ENCODE results near the gene COL20A1. TPM values are rescaled to one million over a fixed set of nuclear protein-coding genes. Genes with fewer than 3 reads are reported as not detected.

Gene COL20A1
- total and polyA plus RNA-seq, 2 of the 13 experiments (the other 11 are each of a cell fraction or from before 2014, with no cell fraction given): not detected

DNA sequence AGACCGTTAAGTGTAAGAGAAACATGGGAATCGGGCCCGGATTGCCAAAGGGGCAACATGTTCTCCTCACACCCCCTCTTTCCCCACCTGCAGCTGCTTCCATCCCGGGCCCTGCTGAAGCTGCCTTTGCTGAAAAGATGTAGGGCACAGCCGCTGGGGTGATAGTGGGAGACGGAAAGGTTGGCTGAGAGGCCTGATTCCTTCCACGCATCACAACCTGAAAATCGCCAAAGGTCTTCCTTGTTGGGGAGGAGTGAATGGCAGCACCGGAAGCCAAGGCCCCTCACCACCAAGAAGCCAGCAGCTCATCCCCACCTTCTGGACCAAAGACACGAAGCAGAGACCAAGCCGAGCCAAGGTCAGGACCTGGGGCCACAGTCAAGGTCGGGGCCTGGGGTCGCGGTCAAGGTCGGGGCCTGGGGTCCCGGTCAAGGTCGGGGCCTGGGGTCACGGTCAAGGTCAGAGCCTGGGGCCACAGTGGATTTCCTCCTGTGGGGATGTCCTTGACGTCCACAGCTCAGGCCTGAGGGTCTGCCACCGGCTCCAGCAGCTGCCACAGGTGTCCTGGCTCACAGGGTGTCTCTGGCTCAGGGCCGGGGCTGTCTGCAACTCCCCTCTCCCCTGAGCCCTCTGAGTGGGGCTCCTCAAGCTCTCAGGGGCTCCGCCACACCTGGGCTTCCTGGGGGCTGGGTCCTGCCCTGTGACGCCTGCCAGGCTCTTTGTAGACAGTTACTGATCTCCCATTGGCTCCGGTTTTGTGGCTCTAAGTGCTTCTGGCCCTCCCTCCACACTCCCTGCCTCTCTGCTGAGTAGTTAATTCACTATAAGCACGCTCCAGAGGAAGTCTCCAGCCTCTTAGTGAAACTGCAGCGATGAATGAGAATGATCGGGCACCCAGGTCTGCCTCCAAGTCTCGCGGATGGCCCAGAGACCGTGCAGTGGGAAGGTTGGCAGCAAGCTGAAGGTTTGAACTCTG lies 73.7 kb downstream of the COL20A1 start (continued):
- TF ChIP-seq, protein P1, sequence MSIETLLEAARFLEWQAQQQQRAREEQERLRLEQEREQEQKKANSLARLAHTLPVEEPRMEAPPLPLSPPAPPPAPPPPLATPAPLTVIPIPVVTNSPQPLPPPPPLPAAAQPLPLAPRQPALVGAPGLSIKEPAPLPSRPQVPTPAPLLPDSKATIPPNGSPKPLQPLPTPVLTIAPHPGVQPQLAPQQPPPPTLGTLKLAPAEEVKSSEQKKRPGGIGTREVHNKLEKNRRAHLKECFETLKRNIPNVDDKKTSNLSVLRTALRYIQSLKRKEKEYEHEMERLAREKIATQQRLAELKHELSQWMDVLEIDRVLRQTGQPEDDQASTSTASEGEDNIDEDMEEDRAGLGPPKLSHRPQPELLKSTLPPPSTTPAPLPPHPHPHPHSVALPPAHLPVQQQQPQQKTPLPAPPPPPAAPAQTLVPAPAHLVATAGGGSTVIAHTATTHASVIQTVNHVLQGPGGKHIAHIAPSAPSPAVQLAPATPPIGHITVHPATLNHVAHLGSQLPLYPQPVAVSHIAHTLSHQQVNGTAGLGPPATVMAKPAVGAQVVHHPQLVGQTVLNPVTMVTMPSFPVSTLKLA (IDR thresholded peaks at IDR 0.05): no peak
- TF ChIP-seq, protein P2, sequence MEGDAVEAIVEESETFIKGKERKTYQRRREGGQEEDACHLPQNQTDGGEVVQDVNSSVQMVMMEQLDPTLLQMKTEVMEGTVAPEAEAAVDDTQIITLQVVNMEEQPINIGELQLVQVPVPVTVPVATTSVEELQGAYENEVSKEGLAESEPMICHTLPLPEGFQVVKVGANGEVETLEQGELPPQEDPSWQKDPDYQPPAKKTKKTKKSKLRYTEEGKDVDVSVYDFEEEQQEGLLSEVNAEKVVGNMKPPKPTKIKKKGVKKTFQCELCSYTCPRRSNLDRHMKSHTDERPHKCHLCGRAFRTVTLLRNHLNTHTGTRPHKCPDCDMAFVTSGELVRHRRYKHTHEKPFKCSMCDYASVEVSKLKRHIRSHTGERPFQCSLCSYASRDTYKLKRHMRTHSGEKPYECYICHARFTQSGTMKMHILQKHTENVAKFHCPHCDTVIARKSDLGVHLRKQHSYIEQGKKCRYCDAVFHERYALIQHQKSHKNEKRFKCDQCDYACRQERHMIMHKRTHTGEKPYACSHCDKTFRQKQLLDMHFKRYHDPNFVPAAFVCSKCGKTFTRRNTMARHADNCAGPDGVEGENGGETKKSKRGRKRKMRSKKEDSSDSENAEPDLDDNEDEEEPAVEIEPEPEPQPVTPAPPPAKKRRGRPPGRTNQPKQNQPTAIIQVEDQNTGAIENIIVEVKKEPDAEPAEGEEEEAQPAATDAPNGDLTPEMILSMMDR (CRISPR knock-in tag; IDR thresholded peaks at IDR 0.05): no peak
- TF ChIP-seq RARA (CRISPR knock-in tag; IDR thresholded peaks at IDR 0.05) (peak; percentile 89), ZBTB3 (CRISPR knock-in tag; IDR thresholded peaks at IDR 0.05; ENCODE audit: borderline replicate concordance, low read depth) (no peak), ZNF703 (CRISPR knock-in tag; IDR thresholded peaks at IDR 0.05; ENCODE audit: borderline replicate concordance) (0 out of 2 replicates have a peak, but pooled peaks have one; percentile 48), ZNF230 (CRISPR knock-in tag; IDR thresholded peaks at IDR 0.05) (no peak), HDAC1 (CRISPR knock-in tag; IDR thresholded peaks at IDR 0.05) (peak; percentile 48; the same call in 1 of the 2 replicates), CBFB (CRISPR knock-in tag; IDR thresholded peaks at IDR 0.05) (no peak), MAFF (IDR thresholded peaks at IDR 0.05; ENCODE audit: low read depth, low read length) (no peak), TMF1 (CRISPR knock-in tag; IDR thresholded peaks at IDR 0.05; ENCODE audit: low read depth) (0 out of 2 replicates have a peak, but pooled peaks have one; percentile 24), HNF4A (CRISPR knock-in tag; IDR thresholded peaks at IDR 0.05) (0 out of 2 replicates have a peak, but pooled peaks have one; percentile 29), ZNF672 (CRISPR knock-in tag; IDR thresholded peaks at IDR 0.05) (no peak), CCAR2 (optimal IDR thresholded peaks at IDR 0.05; ENCODE audit: low read depth, low read length) (no peak), ZNF251 (CRISPR knock-in tag; IDR thresholded peaks at IDR 0.05) (0 out of 2 replicates have a peak, but pooled peaks have one; percentile 15), KDM6A (CRISPR knock-in tag; IDR thresholded peaks at IDR 0.05; ENCODE audit: low read depth) (no peak), PITX1 (CRISPR knock-in tag; IDR thresholded peaks at IDR 0.05) (0 out of 2 replicates have a peak, but pooled peaks have one; percentile 28), ZNF367 (CRISPR knock-in tag; IDR thresholded peaks at IDR 0.05; ENCODE audit: borderline replicate concordance) (no peak)
- TF ChIP-seq, protein P3, sequence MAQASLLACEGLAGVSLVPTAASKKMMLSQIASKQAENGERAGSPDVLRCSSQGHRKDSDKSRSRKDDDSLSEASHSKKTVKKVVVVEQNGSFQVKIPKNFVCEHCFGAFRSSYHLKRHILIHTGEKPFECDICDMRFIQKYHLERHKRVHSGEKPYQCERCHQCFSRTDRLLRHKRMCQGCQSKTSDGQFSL (CRISPR knock-in tag; IDR thresholded peaks at IDR 0.05): no peak
- TF ChIP-seq, protein P4, sequence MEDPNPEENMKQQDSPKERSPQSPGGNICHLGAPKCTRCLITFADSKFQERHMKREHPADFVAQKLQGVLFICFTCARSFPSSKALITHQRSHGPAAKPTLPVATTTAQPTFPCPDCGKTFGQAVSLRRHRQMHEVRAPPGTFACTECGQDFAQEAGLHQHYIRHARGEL (CRISPR knock-in tag; IDR thresholded peaks at IDR 0.05): no peak
- TF ChIP-seq, protein P5, sequence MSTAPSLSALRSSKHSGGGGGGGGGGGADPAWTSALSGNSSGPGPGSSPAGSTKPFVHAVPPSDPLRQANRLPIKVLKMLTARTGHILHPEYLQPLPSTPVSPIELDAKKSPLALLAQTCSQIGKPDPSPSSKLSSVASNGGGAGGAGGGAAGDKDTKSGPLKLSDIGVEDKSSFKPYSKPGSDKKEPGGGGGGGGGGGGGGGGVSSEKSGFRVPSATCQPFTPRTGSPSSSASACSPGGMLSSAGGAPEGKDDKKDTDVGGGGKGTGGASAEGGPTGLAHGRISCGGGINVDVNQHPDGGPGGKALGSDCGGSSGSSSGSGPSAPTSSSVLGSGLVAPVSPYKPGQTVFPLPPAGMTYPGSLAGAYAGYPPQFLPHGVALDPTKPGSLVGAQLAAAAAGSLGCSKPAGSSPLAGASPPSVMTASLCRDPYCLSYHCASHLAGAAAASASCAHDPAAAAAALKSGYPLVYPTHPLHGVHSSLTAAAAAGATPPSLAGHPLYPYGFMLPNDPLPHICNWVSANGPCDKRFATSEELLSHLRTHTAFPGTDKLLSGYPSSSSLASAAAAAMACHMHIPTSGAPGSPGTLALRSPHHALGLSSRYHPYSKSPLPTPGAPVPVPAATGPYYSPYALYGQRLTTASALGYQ (CRISPR knock-in tag; IDR thresholded peaks at IDR 0.05): no peak
- TF ChIP-seq, protein P6, sequence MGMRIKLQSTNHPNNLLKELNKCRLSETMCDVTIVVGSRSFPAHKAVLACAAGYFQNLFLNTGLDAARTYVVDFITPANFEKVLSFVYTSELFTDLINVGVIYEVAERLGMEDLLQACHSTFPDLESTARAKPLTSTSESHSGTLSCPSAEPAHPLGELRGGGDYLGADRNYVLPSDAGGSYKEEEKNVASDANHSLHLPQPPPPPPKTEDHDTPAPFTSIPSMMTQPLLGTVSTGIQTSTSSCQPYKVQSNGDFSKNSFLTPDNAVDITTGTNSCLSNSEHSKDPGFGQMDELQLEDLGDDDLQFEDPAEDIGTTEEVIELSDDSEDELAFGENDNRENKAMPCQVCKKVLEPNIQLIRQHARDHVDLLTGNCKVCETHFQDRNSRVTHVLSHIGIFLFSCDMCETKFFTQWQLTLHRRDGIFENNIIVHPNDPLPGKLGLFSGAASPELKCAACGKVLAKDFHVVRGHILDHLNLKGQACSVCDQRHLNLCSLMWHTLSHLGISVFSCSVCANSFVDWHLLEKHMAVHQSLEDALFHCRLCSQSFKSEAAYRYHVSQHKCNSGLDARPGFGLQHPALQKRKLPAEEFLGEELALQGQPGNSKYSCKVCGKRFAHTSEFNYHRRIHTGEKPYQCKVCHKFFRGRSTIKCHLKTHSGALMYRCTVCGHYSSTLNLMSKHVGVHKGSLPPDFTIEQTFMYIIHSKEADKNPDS (CRISPR knock-in tag; IDR thresholded peaks at IDR 0.05): no peak
